ENCODE data around the gene FAM120B.

Gene FAM120B

DNA sequence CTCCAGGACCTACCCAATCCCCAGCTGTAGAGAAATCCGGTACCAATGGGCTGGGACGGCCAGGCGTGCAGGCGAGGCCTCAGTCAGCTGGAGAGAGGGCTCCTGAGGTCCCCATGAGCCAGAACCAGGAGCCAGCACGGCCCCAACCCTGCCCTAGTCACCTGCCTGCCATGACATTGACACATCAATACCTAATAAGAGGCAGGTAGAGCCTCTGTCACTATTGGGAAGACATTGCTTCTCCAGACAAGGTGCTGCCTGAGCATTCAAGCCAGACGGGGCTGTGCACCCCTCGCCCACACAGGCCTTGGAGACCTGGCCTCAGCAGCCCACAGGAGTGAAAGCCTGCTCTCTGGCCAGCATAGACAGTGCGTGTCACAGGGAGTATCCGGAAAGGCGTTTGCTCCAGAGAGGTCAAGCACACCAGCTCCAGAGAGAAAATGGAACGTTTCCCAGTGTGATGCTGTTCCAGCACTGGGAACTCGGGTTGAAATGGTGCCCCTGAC lies 19.1 kb upstream of the FAM120B start:
- peak; percentile 46 for DNase-seq

DNA sequence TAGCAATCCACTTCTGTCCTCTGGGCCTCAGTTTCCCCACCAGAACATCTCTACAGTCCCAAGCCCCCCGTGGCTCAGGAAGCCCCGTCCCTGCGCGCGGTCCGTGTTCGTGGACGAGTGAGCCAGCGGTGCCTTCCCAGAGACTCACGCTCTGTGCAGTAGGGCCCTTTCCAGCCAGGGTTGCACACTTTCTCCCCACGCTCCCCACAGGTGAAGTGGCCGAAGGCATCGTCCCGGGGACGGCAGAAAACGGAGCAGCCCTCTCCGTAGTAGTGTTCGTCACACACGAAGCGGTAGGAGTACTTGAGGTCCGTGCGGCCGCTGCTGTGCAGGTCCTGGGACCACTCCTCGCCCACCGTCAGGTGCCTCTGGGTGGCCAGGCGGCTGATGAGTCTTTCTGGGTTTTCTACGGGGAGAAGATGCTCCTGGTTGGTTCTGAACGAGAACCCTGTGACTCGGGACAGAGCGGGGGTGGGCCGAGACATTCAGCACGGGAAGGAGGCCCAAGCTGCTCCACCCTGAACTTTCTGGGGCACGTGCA lies 18.4 kb upstream of the FAM120B start:
- peak; percentile 56 for DNase-seq

DNA sequence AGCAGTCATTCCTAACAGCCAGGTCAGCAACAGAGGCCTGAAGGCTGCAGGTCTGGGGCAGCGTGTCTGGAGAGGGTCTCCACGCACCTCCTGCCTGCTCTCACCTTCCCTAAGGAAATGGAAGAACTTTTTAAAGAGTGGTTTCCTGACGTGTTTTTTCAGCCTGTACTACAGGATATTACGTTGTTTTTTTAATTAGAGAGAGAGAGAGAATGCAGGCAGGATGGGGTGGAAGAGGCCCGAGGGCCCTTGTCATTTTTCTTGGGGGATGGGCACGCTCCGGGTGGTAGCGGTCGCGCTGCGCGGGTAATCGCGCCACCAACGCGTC lies 17.7 kb upstream of the FAM120B start:
- DNase-seq: no peak

DNA sequence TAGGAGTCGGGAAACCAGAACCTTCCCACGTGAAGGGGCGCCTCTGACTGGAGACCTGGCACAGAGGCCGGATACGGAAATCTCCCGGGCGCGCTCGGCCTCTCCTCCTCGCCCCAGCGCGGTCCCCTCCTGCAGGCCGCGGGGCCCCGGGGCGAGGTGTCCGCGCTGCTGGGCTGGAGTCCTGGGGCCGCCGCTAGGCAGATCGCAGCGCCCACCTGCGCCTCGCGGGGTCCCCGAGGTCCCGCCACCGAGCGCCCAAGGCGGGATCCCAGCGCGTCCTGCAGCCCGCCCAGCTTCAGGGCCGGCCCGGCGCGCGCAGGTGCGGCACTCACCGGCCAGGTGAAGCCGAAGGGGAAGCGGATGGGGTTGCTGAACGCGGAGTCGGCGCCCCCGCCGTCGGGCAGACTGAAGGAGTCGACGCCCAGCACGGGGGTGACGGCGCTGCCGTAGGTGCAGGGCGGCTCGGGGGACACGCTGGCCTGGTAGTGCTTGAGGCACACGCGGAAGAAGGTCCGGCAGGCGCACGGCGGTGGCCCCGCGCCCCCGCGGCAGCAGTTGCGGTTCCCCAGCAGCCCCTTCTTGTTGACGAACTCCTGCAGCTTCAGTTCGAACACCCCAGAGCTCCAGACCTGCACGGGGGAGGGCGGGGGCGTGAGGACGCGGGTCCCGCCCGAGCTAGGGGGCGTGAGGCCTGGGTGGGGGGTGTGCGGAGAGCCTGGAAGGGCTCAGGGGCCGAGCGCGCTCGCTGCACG lies 17.2 kb upstream of the FAM120B start:
- peak; percentile 70 for DNase-seq

DNA sequence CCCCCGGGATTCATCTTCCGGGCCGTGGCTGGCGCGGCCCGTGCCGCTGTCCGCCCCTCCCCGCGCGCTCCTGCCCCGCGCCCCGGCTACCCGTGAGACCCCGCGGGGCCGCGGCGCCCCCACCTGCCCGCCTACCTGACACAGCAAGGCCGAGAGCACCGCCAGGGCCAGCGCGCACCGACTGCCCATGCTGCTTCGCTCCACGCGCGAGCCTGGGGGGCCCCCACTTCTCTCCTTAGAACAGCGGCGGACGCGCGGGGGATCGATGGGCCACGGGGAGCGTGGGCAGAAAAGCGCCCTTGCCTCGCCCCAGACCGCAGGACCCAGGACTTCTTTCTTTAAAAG lies 16.6 kb upstream of the FAM120B start:
- peak; percentile 66 for DNase-seq

DNA sequence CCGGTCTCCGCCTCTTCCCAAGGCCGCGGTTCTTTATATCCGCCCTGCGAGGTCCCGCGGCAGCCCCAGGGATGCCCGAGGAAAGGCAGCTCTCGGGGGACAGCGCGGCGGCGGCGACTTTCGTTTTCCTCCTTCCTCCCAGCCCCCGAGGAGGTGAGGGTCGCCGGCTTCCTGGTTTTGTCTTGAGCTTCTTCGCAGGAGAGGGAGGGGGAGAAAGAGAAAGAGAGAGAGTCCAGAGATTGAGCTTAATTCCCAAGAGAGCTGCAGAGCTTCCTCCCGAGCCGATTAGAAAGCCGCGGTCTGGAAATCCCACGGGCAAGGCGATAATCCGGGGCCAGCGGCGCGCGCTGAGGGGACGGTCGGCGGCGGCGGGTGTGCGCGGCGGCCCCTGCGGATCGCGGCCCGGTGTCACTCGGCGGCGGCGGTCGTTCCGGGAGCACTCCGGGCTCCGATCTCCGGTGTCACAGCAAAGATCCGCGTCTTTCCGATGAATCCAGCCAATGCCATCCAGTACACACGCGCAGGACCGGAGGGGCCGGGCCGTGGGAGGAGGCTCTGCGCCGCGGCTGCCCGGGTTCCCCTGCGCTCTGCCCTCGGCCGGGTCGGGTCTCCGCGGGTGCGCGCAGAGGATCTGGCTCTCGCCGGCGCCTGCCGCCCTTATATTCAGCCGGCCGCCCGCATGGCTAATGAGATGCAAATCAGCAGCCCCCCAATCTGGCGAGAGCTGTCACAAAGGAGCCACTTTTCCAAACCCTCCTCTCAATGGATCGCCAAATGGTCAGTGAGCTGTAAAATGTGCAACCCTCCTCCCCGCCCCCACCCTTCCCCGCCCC lies 16.0 kb upstream of the FAM120B start, which contains the start of gene DLL1:
Gene DLL1 (minus strand): TSS at position 783 of the 833 bp plus-strand sequence. CDS start 939 bp downstream, outside the sequence.
- peak; percentile 74 for DNase-seq

DNA sequence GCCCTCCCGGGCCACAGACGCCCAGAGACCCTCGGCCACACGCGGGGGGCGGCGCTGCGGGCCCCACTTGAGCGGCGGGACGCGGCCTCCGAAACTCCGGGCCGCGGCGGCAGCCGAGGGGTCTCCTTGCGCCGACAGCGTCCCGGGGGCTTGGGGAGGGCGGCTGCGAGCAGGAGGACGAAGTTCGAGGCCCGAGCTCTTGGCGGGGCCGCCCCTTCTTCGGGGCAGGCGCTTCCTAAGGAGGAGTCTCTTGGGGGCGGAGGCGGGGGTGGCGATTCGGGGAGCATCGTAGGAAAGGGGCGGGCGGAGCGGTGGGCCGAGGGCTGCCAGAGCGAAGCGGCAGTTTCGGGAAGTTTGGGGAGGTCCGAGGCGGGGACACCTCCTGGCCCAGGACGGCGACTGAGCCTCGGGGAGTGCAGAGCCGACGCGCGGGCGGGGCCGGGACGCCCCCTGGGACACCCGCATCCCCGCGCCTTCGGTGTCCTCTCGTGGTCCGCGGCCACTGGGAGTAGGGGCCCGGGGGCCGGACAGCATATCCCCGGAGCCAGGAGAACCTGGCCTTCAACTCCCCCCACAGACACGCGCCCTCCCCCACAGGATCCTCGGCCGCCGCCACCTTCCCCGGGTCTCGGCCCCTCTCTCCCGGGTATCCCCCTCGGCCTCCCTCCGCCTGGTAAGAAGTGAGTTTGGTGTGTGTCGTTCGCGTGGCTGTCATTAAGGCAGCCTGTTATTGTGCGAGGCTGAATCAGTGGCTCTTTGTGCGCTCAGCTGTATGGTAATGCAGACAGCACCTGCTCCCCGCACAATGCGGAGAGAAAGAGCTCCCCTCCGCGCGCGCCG lies 15.1 kb upstream of the FAM120B start:
- peak; percentile 73 for DNase-seq

DNA sequence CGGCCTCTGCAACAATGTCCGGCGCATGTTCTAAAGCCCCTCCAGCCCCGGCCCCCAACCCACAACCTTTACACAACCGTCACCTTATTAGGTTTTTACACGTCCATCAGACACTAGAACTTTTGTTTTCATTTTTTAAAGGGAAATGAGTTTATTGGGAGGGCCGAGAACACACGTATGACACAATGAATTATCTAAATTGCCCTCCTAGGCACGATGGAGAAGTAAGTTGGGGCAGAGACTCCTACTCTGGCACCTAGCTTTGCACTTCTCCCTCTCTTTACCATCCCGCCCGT lies 14.5 kb upstream of the FAM120B start:
- no peak for DNase-seq

DNA sequence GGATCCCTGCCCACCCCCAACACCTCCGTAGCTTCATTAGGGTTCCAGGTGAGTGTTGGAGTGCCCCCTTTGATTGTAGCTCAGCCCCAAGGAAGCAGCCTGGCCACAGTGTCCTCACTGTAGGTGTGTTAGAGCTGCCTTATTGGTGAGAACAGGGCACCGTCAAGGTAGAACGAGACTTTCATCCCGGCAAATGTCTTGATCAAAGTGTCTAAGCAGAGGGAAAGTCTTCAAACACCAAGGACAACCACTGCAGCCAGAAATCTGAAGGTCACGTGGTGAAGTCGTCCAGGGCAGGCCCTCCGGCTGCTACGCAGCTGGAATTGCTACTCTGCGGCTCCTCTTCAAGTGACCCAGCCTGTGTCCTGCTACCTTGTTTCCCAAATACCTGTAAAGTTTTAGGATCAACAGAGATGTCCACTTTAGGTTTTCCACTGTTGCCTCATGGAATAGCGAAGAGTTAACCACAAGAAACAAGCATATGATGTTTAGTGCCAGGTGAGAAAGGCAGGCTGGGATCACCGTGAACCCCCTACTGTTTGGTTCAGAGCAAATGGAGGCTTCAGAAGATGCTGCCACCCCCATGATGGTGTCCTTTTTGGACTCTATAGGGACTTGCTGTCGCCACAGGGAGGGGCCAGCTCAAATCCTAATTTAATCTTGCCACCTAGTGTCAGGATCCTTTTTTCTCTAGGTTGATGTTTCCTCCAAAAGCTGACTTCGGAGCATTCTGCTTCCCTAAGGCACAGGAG lies 14.0 kb upstream of the FAM120B start:
- DNase-seq: peak; percentile 65

DNA sequence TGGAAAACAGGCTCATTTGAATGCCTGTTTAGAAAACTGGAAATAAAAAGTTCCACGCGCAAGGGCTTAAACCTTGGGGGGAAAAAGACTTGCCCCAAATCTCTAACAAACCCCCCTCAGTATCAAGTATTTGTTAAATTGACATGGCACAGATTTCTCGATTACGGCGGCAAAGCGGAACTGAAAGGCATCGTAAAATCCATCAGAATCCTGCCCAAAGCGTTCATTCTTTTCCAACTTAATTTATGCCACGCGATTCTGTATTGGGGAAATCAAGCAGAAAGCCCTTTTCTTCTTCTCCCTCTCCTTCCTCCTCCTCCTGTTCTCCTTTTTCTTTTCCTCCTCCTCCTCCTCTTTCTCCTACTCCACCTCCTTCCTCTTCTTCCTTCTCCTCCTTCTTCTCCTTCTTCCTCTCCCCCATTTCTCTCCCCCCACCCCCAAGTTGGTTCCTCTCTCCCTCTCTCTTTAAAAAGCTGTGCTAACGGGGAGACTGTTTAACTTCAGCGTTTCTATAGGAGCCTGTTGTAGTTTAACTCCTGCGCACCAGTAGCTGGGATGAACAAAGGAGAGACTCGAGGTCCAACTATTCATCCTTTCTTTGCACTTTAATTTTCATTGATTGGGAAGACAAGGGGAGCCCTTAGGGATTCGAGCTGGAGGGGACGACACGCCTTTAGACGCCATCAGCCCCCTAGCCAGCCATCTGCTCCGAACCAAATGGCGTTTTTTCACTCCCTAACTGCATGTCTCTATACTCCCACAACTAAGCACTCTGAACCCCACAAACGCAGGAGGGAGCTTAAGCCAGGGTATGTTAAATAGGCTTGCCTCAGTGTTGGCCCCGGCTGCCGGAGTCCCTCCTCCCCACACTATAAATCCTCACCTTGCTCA lies 13.0 kb upstream of the FAM120B start:
- DNase-seq: peak; percentile 57

DNA sequence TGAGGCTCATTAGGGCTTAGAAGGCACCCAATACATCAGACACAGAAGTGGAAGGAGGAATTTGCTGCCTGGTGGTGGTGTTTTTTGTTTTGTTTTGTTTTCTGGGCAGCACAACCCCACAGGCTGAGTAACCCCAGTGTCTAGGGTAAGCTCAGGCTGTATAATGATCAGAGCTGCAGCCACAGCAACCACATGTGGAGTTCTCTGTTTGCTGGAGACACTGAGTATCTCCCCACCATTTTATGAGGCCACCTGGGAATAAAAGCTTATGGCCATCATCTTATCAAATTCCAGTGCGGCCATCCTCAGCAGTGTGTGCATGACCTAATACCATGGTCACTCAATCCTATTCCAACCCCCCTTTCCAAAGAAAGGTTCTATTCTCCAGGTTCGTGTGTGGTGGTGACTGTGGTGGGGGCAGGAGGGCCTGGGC lies 12.2 kb upstream of the FAM120B start:
- peak; percentile 53 for DNase-seq

DNA sequence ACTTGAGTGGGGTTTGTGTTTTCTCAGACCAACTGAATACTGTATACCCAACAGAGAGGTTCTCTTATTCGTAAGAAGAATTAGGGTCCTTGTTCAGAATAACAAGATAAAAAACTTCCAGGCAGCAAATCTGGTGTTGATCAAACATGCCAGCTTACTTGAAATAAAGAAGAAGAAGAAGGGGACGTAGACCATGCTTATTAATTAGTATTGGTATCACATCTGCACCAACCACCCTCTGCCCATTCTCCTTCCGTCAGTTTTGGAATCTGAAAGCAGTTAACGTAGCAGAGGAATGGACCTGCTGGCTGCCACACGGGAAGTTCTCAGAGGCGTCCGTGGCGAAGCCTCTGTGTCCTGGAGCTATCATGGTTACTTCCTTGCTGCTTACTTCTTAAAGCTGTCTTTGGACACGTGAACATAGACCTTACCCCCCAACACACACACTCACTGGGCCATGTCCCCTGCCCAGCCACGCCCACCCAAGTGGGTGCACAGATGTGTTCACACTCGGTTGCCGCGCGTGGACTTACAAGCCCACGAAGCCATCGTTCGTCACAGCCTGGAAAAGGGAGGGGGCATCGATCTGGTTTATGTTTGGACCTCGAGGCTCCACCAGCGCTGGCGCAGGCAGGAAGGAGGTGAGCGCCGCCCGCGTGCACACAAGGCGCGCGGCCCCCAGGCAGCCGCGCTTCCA lies 11.6 kb upstream of the FAM120B start:
- peak; percentile 55 for DNase-seq

DNA sequence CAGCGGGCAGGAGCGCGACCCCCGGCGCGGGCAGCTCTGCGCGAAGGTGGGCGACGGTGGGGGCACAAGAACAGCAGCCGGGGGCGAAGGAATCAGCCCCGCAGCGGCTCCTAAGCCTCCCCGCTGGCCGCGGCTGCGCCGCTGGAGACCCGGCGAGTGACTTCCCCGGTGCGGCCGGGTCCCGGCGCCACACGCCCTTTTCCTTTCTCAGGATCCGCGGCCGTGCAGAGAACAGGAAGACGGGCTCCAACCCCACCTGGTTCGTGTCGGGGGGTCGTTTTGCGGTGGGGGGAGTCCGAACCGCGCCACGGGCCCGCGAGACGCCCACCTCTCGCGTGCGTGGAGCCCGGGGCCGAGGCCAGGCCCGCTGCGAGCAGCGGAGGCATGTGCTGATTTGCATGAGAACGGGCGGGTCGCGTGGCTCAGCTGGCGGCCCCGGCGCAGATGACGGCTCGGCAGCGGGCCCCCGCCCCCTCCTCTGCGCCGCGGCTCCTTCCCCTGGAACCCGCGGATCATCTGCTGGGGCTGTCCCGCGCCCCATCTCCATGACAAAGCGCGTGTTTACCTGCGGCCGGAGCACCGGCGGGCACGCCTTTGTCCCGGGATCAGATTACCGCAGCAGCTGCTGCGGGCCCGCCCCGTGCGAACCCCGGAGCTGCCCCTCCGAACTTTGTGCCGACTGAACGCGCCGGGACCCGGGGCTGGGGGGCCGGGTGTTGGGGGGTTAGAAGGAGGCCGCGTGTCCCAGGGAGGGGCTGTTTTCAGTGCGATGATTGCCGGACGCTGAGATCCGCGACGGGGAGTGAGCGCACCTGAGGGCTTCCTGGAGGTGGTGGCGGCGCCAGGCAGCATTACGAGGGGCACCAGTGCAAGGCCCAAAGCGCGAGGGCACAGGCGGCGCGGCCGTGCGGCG lies 10.8 kb upstream of the FAM120B start:
- peak; percentile 79 for DNase-seq

DNA sequence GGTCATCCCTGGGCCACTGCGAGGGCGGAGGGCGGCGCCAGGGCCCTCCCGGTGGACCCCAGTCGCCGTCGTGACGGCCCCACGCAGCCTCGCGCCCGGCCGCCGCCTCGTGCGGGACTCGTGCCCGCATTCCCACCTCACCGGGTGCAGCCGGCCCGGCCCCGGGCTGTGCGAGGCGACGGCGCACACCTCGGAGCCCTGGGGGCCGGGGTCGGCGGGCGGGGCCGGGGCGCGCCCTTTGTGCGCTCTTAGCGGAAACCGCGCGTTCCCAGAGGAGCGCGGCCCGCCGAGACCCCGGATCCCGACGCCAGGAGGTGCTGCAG lies 10.2 kb upstream of the FAM120B start:
- DNase-seq: no peak

DNA sequence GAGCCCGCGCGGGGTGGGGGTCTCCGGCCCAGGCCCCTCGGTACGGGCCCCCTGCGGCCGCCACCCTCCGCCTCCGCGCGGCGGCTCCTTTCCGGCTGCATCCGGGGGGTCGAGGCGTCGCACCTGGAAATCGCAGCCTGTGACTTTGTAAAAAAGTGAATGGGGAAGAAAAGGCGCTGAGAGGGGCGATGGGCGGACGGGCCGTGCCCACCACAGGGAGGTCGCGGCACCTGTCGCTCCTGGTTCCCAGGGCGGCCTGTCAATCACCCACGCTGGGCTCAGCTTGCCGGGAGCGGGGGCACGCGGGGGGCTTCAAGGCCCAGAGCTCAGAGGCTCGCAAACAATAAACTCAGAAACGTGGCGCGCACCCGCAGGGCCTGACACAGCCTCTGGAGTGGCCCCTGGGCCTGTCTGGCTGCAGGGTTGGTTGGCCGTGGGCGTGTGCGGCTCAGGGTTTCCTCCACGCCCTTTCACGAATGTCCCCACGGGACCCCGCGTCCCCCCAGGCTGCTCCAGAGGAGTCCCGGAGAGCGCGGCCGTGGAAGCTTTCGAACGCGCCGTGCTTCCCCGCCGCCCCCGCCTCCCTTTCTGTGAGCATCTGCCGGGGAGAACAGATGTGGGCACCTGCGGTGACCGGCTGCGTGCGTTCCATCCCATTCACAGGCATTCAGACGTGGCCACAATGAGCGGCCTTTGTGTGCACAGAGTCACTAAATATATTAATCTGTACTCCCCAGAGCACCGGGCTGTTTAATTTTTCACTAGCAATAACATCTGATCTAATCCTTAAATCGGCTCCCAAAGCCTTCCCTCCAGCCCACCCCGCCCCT lies 9.6 kb upstream of the FAM120B start:
- DNase-seq: no peak

DNA sequence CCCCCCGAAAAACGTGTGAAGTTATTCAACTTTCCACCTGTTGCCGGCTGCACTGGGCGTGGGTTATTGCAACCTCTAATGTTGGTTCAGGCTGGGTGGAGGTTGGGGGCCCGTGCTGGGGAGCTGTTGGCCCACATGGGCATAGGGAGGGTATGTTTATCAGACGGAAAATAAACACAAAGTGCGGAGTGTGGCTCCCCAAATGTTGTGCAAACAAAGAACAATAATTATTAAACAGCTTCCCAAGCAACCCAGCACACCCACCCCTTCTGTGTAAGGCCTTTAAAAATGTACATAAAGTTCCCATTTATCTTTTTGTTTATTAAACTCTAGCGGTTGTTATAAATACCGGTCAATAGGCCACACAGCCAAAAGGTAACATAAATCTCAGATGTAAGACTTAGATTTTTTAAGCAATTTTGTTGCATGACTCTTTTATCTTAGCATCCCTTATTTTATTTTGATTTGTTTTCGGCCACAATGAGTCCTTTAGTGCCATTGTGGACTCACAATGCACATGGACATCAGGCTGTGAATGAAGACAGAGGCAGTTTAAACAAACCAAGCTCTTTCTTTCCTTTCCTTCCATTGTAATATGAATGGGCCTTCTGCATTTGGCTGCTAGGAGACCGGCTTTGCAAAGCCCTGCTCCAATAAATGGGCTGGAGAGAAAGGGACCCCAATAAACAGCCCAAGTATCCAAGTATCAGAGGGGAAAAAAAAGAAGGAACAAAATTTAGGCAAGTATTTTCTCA lies 8.8 kb upstream of the FAM120B start:
- DNase-seq: no peak

DNA sequence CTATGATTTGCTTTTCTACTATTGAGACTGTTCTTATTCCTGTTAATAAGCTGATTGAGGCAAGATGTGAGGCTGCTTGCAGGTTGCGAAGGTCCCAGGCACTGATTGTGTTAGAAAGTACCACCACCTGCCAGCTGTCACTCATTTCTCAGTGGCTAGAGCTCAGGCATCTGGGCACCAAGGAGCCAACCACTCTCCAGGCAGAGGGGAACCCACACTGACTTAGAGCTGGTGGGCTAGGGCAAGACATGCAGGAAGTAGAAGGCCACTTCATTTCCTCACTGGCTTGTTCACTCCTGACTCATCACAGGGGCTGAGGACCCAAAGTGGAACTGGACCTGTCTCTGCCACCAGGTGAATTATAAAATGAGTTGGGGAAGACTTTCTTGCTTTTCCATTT lies 7.9 kb upstream of the FAM120B start:
- no peak for DNase-seq

DNA sequence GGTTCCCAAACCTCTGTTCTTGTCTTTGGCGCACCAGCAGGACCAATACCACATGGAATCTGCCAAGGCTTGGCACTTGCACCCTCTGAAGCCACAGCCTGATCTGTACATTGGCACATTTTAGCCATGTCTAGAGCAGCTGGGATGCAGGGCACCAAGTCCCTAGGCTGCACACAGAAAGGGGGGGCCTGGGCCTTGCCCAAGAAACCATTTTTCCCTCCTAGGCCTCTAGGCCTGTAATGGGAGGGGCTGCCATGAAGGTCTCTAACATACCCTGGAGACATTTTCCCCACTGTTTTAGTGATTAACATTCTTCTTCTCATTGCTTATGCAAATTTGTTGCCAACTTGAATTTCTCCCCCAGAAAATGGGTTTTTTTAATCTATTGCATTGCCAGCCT lies 5.4 kb upstream of the FAM120B start:
- DNase-seq: no peak

Data from activated CD8-positive, alpha-beta memory T cell treated with anti-CD3 and anti-CD28 coated beads for 24 hours (primary cell).